Spleen (tissue), 7 donors: Measurements from ENCODE around the gene MYO1A.

Experiments used
- POLR2A ChIP-seq, 3 donors: fragments of 450-650 bp; IDR thresholded peaks; one replicate each; pipeline ENCODE4 v1.5.1; 2017; ENCODE audit warnings: antibody characterized with exemption in 3 of 3, mild to moderate bottlenecking in 1 of 3
- POLR2AphosphoS5 ChIP-seq, 3 donors: sonication (generic); formaldehyde crosslinking; IDR thresholded peaks; one replicate each; pipeline ENCODE4 v1.5.1; 2017; ENCODE audit warnings: antibody characterized with exemption in 3 of 3
- TF ChIP-seq, protein P1 (sequence below), 11 experiments: fragments of 200-600 bp in 7 of 11; fragments of 450-650 bp in 4 of 11; sonication (generic) in 4 of 11; IDR thresholded peaks in 8 of 11; conservative IDR thresholded peaks in 3 of 11; 1 replicate in 7 of 11; 2 replicates in 4 of 11; pipeline versions ENCODE4 v1.4.0 to v1.8.0; 2016 to 2021; ENCODE audit warnings: antibody characterized with exemption in 11 of 11, inconsistent platforms in 4 of 11, mild to moderate bottlenecking in 1 of 11
- donor health status: DM: no; HTN: no; CAD: no; lungs with moderate emphysema.
- donor health status: DM: no; HTN: no; CAD: no.
- donor health status: DM: no; HTN: no; CAD: no.

DNA sequence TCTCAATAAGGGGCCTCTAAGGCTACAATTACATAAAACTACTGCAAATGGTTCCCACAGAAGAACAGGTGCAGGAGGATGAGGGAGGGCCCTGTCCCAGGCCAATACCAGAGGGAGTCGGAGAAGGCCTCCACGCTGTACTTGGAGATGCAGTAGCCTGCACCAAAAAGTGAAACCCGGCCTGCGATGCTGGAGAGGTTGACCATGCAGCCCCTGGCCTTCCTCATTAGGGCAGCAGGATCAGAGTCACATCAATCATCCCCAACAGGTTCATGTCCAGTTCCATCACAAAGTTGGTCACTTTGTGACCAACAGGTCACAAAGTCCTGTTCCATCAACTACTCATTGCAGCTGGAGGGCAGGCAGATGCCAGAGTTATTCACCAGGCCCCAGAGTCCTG is 66.5 kb downstream of the MYO1A start:
- TF ChIP-seq, protein P1, sequence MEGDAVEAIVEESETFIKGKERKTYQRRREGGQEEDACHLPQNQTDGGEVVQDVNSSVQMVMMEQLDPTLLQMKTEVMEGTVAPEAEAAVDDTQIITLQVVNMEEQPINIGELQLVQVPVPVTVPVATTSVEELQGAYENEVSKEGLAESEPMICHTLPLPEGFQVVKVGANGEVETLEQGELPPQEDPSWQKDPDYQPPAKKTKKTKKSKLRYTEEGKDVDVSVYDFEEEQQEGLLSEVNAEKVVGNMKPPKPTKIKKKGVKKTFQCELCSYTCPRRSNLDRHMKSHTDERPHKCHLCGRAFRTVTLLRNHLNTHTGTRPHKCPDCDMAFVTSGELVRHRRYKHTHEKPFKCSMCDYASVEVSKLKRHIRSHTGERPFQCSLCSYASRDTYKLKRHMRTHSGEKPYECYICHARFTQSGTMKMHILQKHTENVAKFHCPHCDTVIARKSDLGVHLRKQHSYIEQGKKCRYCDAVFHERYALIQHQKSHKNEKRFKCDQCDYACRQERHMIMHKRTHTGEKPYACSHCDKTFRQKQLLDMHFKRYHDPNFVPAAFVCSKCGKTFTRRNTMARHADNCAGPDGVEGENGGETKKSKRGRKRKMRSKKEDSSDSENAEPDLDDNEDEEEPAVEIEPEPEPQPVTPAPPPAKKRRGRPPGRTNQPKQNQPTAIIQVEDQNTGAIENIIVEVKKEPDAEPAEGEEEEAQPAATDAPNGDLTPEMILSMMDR (IDR thresholded peaks at IDR 0.05 in 8 of 11, conservative IDR thresholded peaks at IDR 0.05 in 3 of 11): no peak
- no peak for TF ChIP-seq POLR2AphosphoS5 (IDR thresholded peaks at IDR 0.05)
- TF ChIP-seq POLR2A (IDR thresholded peaks at IDR 0.05): no peak
